A549 (cell line): ENCODE measurements around the gene UGT8. TPM values are rescaled to one million over a fixed set of nuclear protein-coding genes. Genes with fewer than 3 reads are reported as not detected.

ENCODE experiments used
- ATAC-seq, 2 experiments: fragments of 200-7000 bp in 1 of 2; fragments of >200 bp in 1 of 2; cut with Nextera tagmentation in 1 of 2; cut with Tn5 transposase in 1 of 2; 3 replicates each; pipeline versions ENCODE4 v1.8.0 to v1.9.1; 2018 to 2020; ENCODE audit warnings: mild to moderate bottlenecking in 1 of 2, moderate library complexity in 1 of 2
- CTCF ChIA-PET: fragments of 300-600 bp; sonication (Branson Sonifier 250); formaldehyde crosslinking; extraction: SDS; loops from one replicate; lab custom pipeline; 2021; ENCODE audit warnings: antibody characterized with exemption, inconsistent platforms; lab: Yijun Ruan, JAX
- POLR2A ChIA-PET: fragments of 350-600 bp; formaldehyde crosslinking; extraction: SDS; loops from one replicate; lab custom pipeline; 2021; ENCODE audit warnings: antibody characterized with exemption, inconsistent platforms; lab: Yijun Ruan, JAX
- DNase-seq, 2 experiments: peaks; one replicate each; pipeline versions ENCODE4 v3.0.0 to v3.0.0-alpha.2; 2011 to 2016; ENCODE audit warnings: low read depth in 1 of 2, low spot score in 1 of 2
- FAIRE-seq: peaks from 2 replicates; lab custom pipeline; 2011; peaks lifted over from hg19 to GRCh38; lab: Jason Lieb, UNC
- H3K27ac ChIP-seq, 2 experiments: fragments of >200 bp; sonication (Bioruptor Twin); formaldehyde crosslinking; 3 replicates each; pipeline ENCODE4 v1.5.1; 2016 to 2017
- H3K4me1 ChIP-seq: fragments of >200 bp; sonication (Bioruptor Twin); formaldehyde crosslinking; 3 replicates; pipeline ENCODE4 v1.6.1; 2016
- H3K4me2 ChIP-seq: fragments of >200 bp; sonication (Bioruptor Twin); formaldehyde crosslinking; 3 replicates; pipeline ENCODE4 v1.6.1; 2016
- H3K4me3 ChIP-seq: fragments of >200 bp; sonication (Bioruptor Twin); formaldehyde crosslinking; 3 replicates; pipeline ENCODE4 v1.5.1; 2016
- H3K9me3 ChIP-seq: fragments of >200 bp; sonication (Bioruptor Twin); formaldehyde crosslinking; 3 replicates; pipeline ENCODE4 v1.6.1; 2016
- BCL3 ChIP-seq: fragments of >200 bp; sonication (Bioruptor Twin); formaldehyde crosslinking; IDR thresholded peaks from 3 replicates; pipeline ENCODE4 v1.6.1; 2016
- BHLHE40 ChIP-seq: IDR thresholded peaks from 2 replicates; pipeline ENCODE4 v1.6.1; 2012; ENCODE audit warnings: low read depth, low read length, inconsistent platforms
- CBX8 ChIP-seq: fragments of 200-600 bp; sonication (generic); IDR thresholded peaks from 2 replicates; pipeline ENCODE4 v1.6.1; 2016
- CHD2 ChIP-seq: fragments of 150-350 bp; IDR thresholded peaks from 2 replicates; pipeline ENCODE4 v1.6.1; 2014; ENCODE audit warnings: low read length; ENCODE audit not compliant: partially characterized antibody
- EHMT2 ChIP-seq: fragments of 200-600 bp; sonication (generic); IDR thresholded peaks from 2 replicates; pipeline ENCODE4 v1.6.1; 2016; ENCODE audit warnings: antibody characterized with exemption, low read depth, mild to moderate bottlenecking, moderate library complexity
- ESRRA ChIP-seq: fragments of 150-350 bp; IDR thresholded peaks from 2 replicates; pipeline ENCODE4 v1.6.1; 2014; ENCODE audit warnings: mild to moderate bottlenecking, low read length, borderline replicate concordance
- FOSL2 ChIP-seq, 2 experiments: fragments of 450-650 bp in 1 of 2; fragments of >200 bp in 1 of 2; sonication (Bioruptor Twin) in 1 of 2; formaldehyde crosslinking; IDR thresholded peaks; 2 replicates each; pipeline versions ENCODE4 v1.5.0 to v1.6.1; 2016 to 2020; ENCODE audit warnings: mild to moderate bottlenecking in 1 of 2, moderate library complexity in 1 of 2
- HDAC2 ChIP-seq: fragments of 200-600 bp; sonication (generic); IDR thresholded peaks from 2 replicates; pipeline ENCODE4 v1.6.1; 2016
- HEYL ChIP-seq: fragments of 250-450 bp; sonication (Bioruptor Pico); IDR thresholded peaks from 2 replicates; pipeline ENCODE4 v1.8.0; 2021; ENCODE audit warnings: mild to moderate bottlenecking, moderate library complexity
- HOXB5 ChIP-seq: fragments of 250-450 bp; sonication (Bioruptor Pico); IDR thresholded peaks from 2 replicates; pipeline ENCODE4 v1.5.0; 2020; ENCODE audit warnings: mild to moderate bottlenecking, moderate library complexity
- JUN ChIP-seq, 2 experiments: fragments of >200 bp; sonication (Bioruptor Twin); formaldehyde crosslinking; IDR thresholded peaks; 2 replicates in 1 of 2; 3 replicates in 1 of 2; pipeline ENCODE4 v1.6.1; 2016 to 2017
- KDM5A ChIP-seq: fragments of 200-600 bp; sonication (generic); IDR thresholded peaks from 2 replicates; pipeline ENCODE4 v1.6.1; 2016; ENCODE audit warnings: antibody characterized with exemption, mild to moderate bottlenecking
- MAFK ChIP-seq: fragments of 450-650 bp; IDR thresholded peaks from 2 replicates; pipeline ENCODE4 v1.6.1; 2014; ENCODE audit not compliant: partially characterized antibody
- NR3C1 ChIP-seq: fragments of >200 bp; sonication (Bioruptor Twin); formaldehyde crosslinking; IDR thresholded peaks from 3 replicates; pipeline ENCODE4 v1.6.1; 2017
- PBX3 ChIP-seq: IDR thresholded peaks from 2 replicates; pipeline ENCODE4 v1.6.1; 2012
- PHF8 ChIP-seq: fragments of 200-600 bp; sonication (generic); IDR thresholded peaks from 2 replicates; pipeline ENCODE4 v1.6.1; 2016; ENCODE audit warnings: low read depth, mild to moderate bottlenecking, antibody characterized with exemption, moderate library complexity, borderline replicate concordance
- POLR2AphosphoS2 ChIP-seq: conservative IDR thresholded peaks from 2 replicates; pipeline ENCODE4 v1.6.1; 2012; ENCODE audit warnings: low read length, improper control_type of control experiment, inconsistent platforms
- RARB ChIP-seq: fragments of 250-450 bp; sonication (Bioruptor Pico); IDR thresholded peaks from 2 replicates; pipeline ENCODE4 v1.8.0; 2021; ENCODE audit warnings: mild to moderate bottlenecking, moderate library complexity
- RFX5 ChIP-seq: fragments of 450-650 bp; IDR thresholded peaks from 2 replicates; pipeline ENCODE4 v1.7.1; 2014; ENCODE audit warnings: antibody characterized with exemption, mild to moderate bottlenecking, moderate library complexity
- RNF2 ChIP-seq: fragments of 200-600 bp; sonication (generic); IDR thresholded peaks from 2 replicates; pipeline ENCODE4 v1.6.1; 2016; ENCODE audit warnings: low read depth, mild to moderate bottlenecking, antibody characterized with exemption, moderate library complexity, borderline replicate concordance
- ZC3H11A ChIP-seq: fragments of 450-650 bp; IDR thresholded peaks from 2 replicates; pipeline ENCODE4 v1.6.1; 2014; ENCODE audit warnings: antibody characterized with exemption, mild to moderate bottlenecking
- ZSCAN20 ChIP-seq: fragments of 250-450 bp; sonication (Bioruptor Pico); IDR thresholded peaks from 2 replicates; pipeline ENCODE4 v1.8.0; 2022; ENCODE audit warnings: mild to moderate bottlenecking, moderate library complexity
- WGBS: methylation state at CpG from one replicate; pipeline ENCODE4 v1.1.6; 2017; ENCODE audit errors: missing lambda C conversion rate; 5-methylcytosine and 5-hydroxymethylcytosine counted together
- polyA plus RNA-seq, 4 experiments: library from polyadenylated mRNA; depleted of rRNA in 3 of 4; stranded (reverse); fragments of >200 nt; fragmentation: RNase III in 1 of 4; extraction: RNeasy Plus Mini Kit Qiagen cat#74134 plus additional on column Dnase treatment in 1 of 4; gene quantifications; 2 replicates in 3 of 4; 3 replicates in 1 of 4; pipeline ENCODE4 v1.2.3, GENCODE V29; 2011 to 2017
- TF ChIP-seq, protein P1 (sequence below): IDR thresholded peaks from 2 replicates; pipeline ENCODE4 v1.6.1; 2012
- TF ChIP-seq, protein P2 (sequence below): fragments of >200 bp; sonication (Bioruptor Twin); formaldehyde crosslinking; IDR thresholded peaks from 3 replicates; pipeline ENCODE4 v1.5.1; 2016
- TF ChIP-seq, protein P3 (sequence below): fragments of 200-600 bp; sonication (generic); IDR thresholded peaks from 2 replicates; pipeline ENCODE4 v1.6.1; 2016; ENCODE audit warnings: antibody characterized with exemption, mild to moderate bottlenecking, moderate library complexity

UGT8 gene
- polyA plus RNA-seq, 2 of the 4 experiments (the other 2 are of a cell fraction) = 0.04 to 0.06 TPM

- ATAC-seq = no peak
- TF ChIP-seq POLR2AphosphoS2 (no peak), ZSCAN20 (no peak), RFX5 (no peak), BCL3 (no peak), HEYL (no peak), FOSL2 (IDR thresholded peaks at IDR 0.05) (no peak), FOSL2 (CRISPR knock-in tag; IDR thresholded peaks at IDR 0.05) (no peak), EHMT2 (no peak), MAFK (no peak), ESRRA (no peak), NR3C1 (no peak), CHD2 (no peak), JUN (IDR thresholded peaks at IDR 0.05) (no peak), KDM5A (no peak), BHLHE40 (no peak), RNF2 (no peak)
- TF ChIP-seq, protein P1, sequence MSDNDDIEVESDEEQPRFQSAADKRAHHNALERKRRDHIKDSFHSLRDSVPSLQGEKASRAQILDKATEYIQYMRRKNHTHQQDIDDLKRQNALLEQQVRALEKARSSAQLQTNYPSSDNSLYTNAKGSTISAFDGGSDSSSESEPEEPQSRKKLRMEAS = no peak
- TF ChIP-seq, protein P2, sequence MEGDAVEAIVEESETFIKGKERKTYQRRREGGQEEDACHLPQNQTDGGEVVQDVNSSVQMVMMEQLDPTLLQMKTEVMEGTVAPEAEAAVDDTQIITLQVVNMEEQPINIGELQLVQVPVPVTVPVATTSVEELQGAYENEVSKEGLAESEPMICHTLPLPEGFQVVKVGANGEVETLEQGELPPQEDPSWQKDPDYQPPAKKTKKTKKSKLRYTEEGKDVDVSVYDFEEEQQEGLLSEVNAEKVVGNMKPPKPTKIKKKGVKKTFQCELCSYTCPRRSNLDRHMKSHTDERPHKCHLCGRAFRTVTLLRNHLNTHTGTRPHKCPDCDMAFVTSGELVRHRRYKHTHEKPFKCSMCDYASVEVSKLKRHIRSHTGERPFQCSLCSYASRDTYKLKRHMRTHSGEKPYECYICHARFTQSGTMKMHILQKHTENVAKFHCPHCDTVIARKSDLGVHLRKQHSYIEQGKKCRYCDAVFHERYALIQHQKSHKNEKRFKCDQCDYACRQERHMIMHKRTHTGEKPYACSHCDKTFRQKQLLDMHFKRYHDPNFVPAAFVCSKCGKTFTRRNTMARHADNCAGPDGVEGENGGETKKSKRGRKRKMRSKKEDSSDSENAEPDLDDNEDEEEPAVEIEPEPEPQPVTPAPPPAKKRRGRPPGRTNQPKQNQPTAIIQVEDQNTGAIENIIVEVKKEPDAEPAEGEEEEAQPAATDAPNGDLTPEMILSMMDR = no peak
- TF ChIP-seq, protein P3, sequence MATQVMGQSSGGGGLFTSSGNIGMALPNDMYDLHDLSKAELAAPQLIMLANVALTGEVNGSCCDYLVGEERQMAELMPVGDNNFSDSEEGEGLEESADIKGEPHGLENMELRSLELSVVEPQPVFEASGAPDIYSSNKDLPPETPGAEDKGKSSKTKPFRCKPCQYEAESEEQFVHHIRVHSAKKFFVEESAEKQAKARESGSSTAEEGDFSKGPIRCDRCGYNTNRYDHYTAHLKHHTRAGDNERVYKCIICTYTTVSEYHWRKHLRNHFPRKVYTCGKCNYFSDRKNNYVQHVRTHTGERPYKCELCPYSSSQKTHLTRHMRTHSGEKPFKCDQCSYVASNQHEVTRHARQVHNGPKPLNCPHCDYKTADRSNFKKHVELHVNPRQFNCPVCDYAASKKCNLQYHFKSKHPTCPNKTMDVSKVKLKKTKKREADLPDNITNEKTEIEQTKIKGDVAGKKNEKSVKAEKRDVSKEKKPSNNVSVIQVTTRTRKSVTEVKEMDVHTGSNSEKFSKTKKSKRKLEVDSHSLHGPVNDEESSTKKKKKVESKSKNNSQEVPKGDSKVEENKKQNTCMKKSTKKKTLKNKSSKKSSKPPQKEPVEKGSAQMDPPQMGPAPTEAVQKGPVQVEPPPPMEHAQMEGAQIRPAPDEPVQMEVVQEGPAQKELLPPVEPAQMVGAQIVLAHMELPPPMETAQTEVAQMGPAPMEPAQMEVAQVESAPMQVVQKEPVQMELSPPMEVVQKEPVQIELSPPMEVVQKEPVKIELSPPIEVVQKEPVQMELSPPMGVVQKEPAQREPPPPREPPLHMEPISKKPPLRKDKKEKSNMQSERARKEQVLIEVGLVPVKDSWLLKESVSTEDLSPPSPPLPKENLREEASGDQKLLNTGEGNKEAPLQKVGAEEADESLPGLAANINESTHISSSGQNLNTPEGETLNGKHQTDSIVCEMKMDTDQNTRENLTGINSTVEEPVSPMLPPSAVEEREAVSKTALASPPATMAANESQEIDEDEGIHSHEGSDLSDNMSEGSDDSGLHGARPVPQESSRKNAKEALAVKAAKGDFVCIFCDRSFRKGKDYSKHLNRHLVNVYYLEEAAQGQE = no peak
- no peaks in the 10 kb centered on the region for H3K9me3 ChIP-seq
- no peak overlapping the region for H3K4me2 ChIP-seq
- DNase-seq = no peak
- H3K4me3 ChIP-seq = no peak overlapping the region
- CTCF ChIA-PET = interaction anchor here (0.6 kb wide), 1 partner anchor 1012 kb away, joined by 3 read pairs; no protein-coding TSS in a partner anchor
- POLR2A ChIA-PET = no interaction called here
- FAIRE-seq = no peak
- H3K27ac ChIP-seq = no peak overlapping the region
- H3K4me1 ChIP-seq = no peaks in the 10 kb centered on the region
Observed at GRCh38 chr4:114607056-114607455, 8.4 kb downstream of the UGT8 start.

DNA sequence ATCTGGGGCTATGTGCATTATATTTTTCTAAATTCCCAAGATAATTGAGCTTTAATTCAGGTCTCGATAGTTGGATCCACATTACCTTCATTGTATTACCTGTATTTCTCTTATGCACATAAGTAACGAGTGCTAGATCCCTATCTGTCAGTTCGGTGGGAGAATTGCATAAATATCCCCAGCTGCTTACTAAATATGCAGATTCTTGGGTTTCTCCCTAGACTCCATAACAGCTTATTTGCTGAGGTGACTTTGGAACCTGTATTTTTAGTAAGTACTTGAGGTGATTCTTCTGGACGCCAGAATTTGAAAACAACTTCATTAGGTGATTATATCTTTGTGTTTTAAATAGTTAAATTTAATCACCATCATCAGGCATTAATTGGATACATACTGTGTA lies 15.0 kb downstream of the UGT8 start:
- CTCF ChIA-PET = no interaction called here
- no peak overlapping the region for H3K4me3 ChIP-seq
- ATAC-seq (no peak), FAIRE-seq (no peak), DNase-seq (no peak)
- 58% methylated on average over 4 of the region's 4 CpGs for WGBS
- POLR2A ChIA-PET = no interaction called here
- H3K4me2 ChIP-seq = no peak overlapping the region
- TF ChIP-seq POLR2AphosphoS2 (no peak), CBX8 (no peak), RARB (CRISPR knock-in tag) (no peak), PHF8 (no peak), EHMT2 (no peak), CHD2 (no peak), HOXB5 (CRISPR knock-in tag) (no peak), RNF2 (no peak), PBX3 (no peak), HDAC2 (no peak), ZC3H11A (no peak)
- 0 out of 3 replicates have a peak, but pooled peaks cover 2% of the 10 kb centered on the region for H3K4me1 ChIP-seq
- H3K9me3 ChIP-seq = no peaks in the 10 kb centered on the region
- H3K27ac ChIP-seq = no peak overlapping the region
